Measurements from ENCODE around the gene TTC23.
"Not testable (repeated sequence)": the region's sequence is repeated elsewhere in the genome, so short reads cannot be mapped to it uniquely, and the experiment has no call there.

Gene TTC23

GRCh38 chr15:99202176-99202552, 47.2 kb downstream of the TTC23 start:
- intact Hi-C loops (cut with micrococcal nuclease), result no loop called here
- Mint-ChIP-seq H3K27me3 (no peaks in the 10 kb centered on the region), H3K27ac (no peak overlapping the region), H3K9me3 (no peaks in the 10 kb centered on the region), H3K4me1 (ENCODE audit: low read depth) (no peaks in the 10 kb centered on the region), H3K36me3 (ENCODE audit: low read depth) (peaks cover 9% of the 10 kb centered on the region), H3K4me3 (no peak overlapping the region)

- no peaks in the 10 kb centered on the region for H3K9me3 Mint-ChIP-seq
- intact Hi-C loops (cut with micrococcal nuclease), result no loop called here
- no peaks in the 10 kb centered on the region for H3K4me1 Mint-ChIP-seq (ENCODE audit: low read depth)
- no peak overlapping the region for H3K4me3 Mint-ChIP-seq
- H3K36me3 Mint-ChIP-seq (ENCODE audit: low read depth), result peaks cover 15% of the 10 kb centered on the region
- no peak overlapping the region for H3K27ac Mint-ChIP-seq
- no peaks in the 10 kb centered on the region for H3K27me3 Mint-ChIP-seq
Observed at GRCh38 chr15:99201408-99202175, 47.8 kb downstream of the TTC23 start.

GRCh38 chr15:99197856-99198255, 51.5 kb downstream of the TTC23 start:
- H3K4me1 Mint-ChIP-seq (ENCODE audit: low read depth), result no peaks in the 10 kb centered on the region
- intact Hi-C loops (cut with micrococcal nuclease), result no loop called here
- no peaks in the 10 kb centered on the region for H3K27me3 Mint-ChIP-seq
- H3K27ac Mint-ChIP-seq, result no peak overlapping the region
- H3K9me3 Mint-ChIP-seq, result peaks cover 3% of the 10 kb centered on the region
- H3K36me3 Mint-ChIP-seq (ENCODE audit: low read depth), result peaks cover 29% of the 10 kb centered on the region
- no peak overlapping the region for H3K4me3 Mint-ChIP-seq

- H3K27me3 Mint-ChIP-seq; H3K9me3 Mint-ChIP-seq; H3K27ac Mint-ChIP-seq; H3K4me3 Mint-ChIP-seq; H3K4me1 Mint-ChIP-seq (ENCODE audit: low read depth); intact Hi-C loops (cut with micrococcal nuclease): not testable (repeated sequence)
- H3K36me3 Mint-ChIP-seq (ENCODE audit: low read depth), result peaks cover 35% of the 10 kb centered on the region
Observed at GRCh38 chr15:99192181-99192580, 57.2 kb downstream of the TTC23 start.

- no peaks in the 10 kb centered on the region for H3K27me3 Mint-ChIP-seq
- intact Hi-C loops (cut with micrococcal nuclease), result no loop called here
- peaks cover 5% of the 10 kb centered on the region for H3K9me3 Mint-ChIP-seq
- peaks cover 14% of the 10 kb centered on the region for H3K36me3 Mint-ChIP-seq (ENCODE audit: low read depth)
- H3K27ac Mint-ChIP-seq, result no peak overlapping the region
- H3K4me1 Mint-ChIP-seq (ENCODE audit: low read depth), result no peaks in the 10 kb centered on the region
- no peak overlapping the region for H3K4me3 Mint-ChIP-seq
Observed at GRCh38 chr15:99187936-99188335, 61.4 kb downstream of the TTC23 start.

- no peak overlapping the region for H3K4me3 Mint-ChIP-seq
- no peaks in the 10 kb centered on the region for H3K27me3 Mint-ChIP-seq
- intact Hi-C loops (cut with micrococcal nuclease), result no loop called here
- H3K36me3 Mint-ChIP-seq (ENCODE audit: low read depth), result no peaks in the 10 kb centered on the region
- H3K9me3 Mint-ChIP-seq, result no peaks in the 10 kb centered on the region
- H3K4me1 Mint-ChIP-seq (ENCODE audit: low read depth), result peaks cover 13% of the 10 kb centered on the region
- no peak overlapping the region for H3K27ac Mint-ChIP-seq
Observed at GRCh38 chr15:99185414-99186130, 63.8 kb downstream of the TTC23 start.

- intact Hi-C loops (cut with micrococcal nuclease), result no loop called here
- H3K36me3 Mint-ChIP-seq (ENCODE audit: low read depth), result no peaks in the 10 kb centered on the region
- H3K9me3 Mint-ChIP-seq, result no peaks in the 10 kb centered on the region
- peaks cover 13% of the 10 kb centered on the region for H3K4me1 Mint-ChIP-seq (ENCODE audit: low read depth)
- no peak overlapping the region for H3K4me3 Mint-ChIP-seq
- H3K27ac Mint-ChIP-seq, result no peak overlapping the region
- no peaks in the 10 kb centered on the region for H3K27me3 Mint-ChIP-seq
Observed at GRCh38 chr15:99182791-99183190, 66.6 kb downstream of the TTC23 start.

- H3K27me3 Mint-ChIP-seq, result no peaks in the 10 kb centered on the region
- H3K4me3 Mint-ChIP-seq, result no peak overlapping the region
- intact Hi-C loops (cut with micrococcal nuclease), result no loop called here
- no peak overlapping the region for H3K27ac Mint-ChIP-seq
- no peaks in the 10 kb centered on the region for H3K36me3 Mint-ChIP-seq (ENCODE audit: low read depth)
- H3K9me3 Mint-ChIP-seq, result no peaks in the 10 kb centered on the region
- H3K4me1 Mint-ChIP-seq (ENCODE audit: low read depth), result peaks cover 13% of the 10 kb centered on the region
Observed at GRCh38 chr15:99181545-99181971, 67.8 kb downstream of the TTC23 start.

- Mint-ChIP-seq H3K27ac (no peak overlapping the region), H3K4me3 (no peak overlapping the region), H3K36me3 (ENCODE audit: low read depth) (no peaks in the 10 kb centered on the region), H3K4me1 (ENCODE audit: low read depth) (peaks cover 13% of the 10 kb centered on the region), H3K9me3 (no peaks in the 10 kb centered on the region), H3K27me3 (no peaks in the 10 kb centered on the region)
- intact Hi-C loops (cut with micrococcal nuclease), result no loop called here
Observed at GRCh38 chr15:99180964-99181306, 68.4 kb downstream of the TTC23 start.

- Mint-ChIP-seq H3K4me3 (no peak overlapping the region), H3K27ac (no peak overlapping the region), H3K36me3 (ENCODE audit: low read depth) (no peaks in the 10 kb centered on the region), H3K9me3 (no peaks in the 10 kb centered on the region), H3K27me3 (no peaks in the 10 kb centered on the region), H3K4me1 (ENCODE audit: low read depth) (peaks cover 13% of the 10 kb centered on the region)
- intact Hi-C loops (cut with micrococcal nuclease), result no loop called here
Observed at GRCh38 chr15:99180086-99180963, 69.1 kb downstream of the TTC23 start.

GRCh38 chr15:99177679-99178078, 71.7 kb downstream of the TTC23 start:
- no peak overlapping the region for H3K27ac Mint-ChIP-seq
- no peaks in the 10 kb centered on the region for H3K27me3 Mint-ChIP-seq
- H3K4me3 Mint-ChIP-seq, result no peak overlapping the region
- no peaks in the 10 kb centered on the region for H3K9me3 Mint-ChIP-seq
- H3K36me3 Mint-ChIP-seq (ENCODE audit: low read depth), result peaks cover 22% of the 10 kb centered on the region
- intact Hi-C loops (cut with micrococcal nuclease), result no loop called here
- H3K4me1 Mint-ChIP-seq (ENCODE audit: low read depth), result peaks cover 13% of the 10 kb centered on the region

- Mint-ChIP-seq H3K4me3 (no peak overlapping the region), H3K9me3 (no peaks in the 10 kb centered on the region), H3K36me3 (ENCODE audit: low read depth) (peaks cover 29% of the 10 kb centered on the region), H3K27ac (no peak overlapping the region), H3K27me3 (no peaks in the 10 kb centered on the region), H3K4me1 (ENCODE audit: low read depth) (peaks cover 12% of the 10 kb centered on the region)
- intact Hi-C loops (cut with micrococcal nuclease), result no loop called here
Observed at GRCh38 chr15:99176757-99177156, 72.6 kb downstream of the TTC23 start.

- no peaks in the 10 kb centered on the region for H3K9me3 Mint-ChIP-seq
- H3K27me3 Mint-ChIP-seq, result no peaks in the 10 kb centered on the region
- H3K27ac Mint-ChIP-seq, result no peak overlapping the region
- intact Hi-C loops (cut with micrococcal nuclease), result no loop called here
- H3K4me3 Mint-ChIP-seq, result no peak overlapping the region
- no peaks in the 10 kb centered on the region for H3K4me1 Mint-ChIP-seq (ENCODE audit: low read depth)
- H3K36me3 Mint-ChIP-seq (ENCODE audit: low read depth), result peaks cover 33% of the 10 kb centered on the region
Observed at GRCh38 chr15:99174567-99175395, 74.6 kb downstream of the TTC23 start.

All from dendritic cell treated with granulocyte-macrophage colony-stimulating factor and Interleukin-4, amounts not matched to agents 40 ng/mL and 50 ng/mL, for 4 days (primary cell).